Stimulated activated CD4-positive, alpha-beta T cell treated with anti-CD3 and anti-CD28 coated beads, Interleukin-1b, Interleukin-23, amount 100 ng/mL, for 48 hours (primary cell): ENCODE data around the gene ST3GAL2.

ENCODE experiments used
- DNase-seq: peaks from one replicate; pipeline ENCODE4 v3.0.0-alpha.2; 2020

ST3GAL2 gene

DNA sequence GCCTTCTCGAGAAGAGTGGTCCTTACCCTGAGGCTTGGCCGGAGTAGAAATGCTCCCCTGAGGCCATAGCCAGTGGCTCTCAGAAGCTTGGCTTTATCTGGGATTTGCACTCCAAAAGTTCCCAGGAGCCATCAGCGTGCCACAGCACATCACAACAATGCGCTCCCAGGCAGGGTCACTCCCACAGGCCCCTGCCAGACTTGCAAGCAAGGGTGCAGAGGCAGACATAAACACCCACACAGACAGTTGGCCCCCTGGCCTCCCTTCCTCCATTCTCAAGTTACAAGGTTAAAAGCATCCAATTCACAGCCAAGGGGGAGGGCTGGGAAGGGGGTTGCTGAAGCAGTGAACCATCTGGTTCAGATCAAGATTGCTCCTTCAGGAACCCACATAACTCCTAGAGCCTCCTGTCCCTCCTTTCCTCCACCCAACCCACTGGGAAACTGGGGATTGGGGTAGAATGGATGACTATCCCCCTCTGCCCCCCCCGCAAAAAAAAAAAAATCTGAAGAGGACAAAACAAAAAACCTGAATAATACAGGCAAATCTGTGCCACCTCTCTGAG, 1.8 kb downstream of the ST3GAL2 start:
- DNase-seq: no peak

DNA sequence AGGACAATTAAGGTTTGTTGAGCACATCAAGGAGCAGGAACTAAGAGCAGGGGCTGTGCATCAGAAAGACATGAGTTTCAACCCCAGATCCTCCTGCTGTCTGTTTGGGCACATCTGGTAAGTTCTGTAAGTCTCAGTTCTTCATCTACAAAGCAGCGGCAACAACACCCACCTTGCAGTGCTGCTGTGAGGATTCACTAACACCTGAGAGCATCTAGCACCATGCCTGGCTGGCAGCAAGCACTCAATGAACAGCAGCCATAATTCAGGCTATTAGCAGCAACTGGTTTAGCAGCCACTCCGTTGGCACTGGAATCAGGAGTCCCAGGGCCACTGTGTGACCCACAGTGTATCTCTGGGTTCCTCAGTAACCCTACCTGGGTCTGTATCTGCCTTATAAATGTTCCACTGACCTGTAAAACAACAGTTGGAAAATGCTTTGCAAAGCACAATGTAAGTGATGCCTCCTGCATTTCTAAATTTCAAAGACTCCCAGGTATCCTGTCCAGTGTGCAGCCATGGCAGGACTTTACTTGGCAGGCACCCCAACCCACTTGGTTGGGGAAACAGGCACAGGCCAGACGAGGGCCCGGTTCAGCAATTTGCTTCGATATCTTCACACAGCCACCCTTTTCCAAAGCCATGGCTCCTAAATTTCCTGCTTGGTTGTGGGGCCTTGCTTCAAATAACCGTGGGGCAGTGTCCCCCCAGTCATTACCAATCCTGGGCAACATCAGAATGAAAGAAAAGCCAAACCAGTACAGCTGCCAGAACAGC, 4.2 kb downstream of the ST3GAL2 start:
- DNase-seq: no peak

DNA sequence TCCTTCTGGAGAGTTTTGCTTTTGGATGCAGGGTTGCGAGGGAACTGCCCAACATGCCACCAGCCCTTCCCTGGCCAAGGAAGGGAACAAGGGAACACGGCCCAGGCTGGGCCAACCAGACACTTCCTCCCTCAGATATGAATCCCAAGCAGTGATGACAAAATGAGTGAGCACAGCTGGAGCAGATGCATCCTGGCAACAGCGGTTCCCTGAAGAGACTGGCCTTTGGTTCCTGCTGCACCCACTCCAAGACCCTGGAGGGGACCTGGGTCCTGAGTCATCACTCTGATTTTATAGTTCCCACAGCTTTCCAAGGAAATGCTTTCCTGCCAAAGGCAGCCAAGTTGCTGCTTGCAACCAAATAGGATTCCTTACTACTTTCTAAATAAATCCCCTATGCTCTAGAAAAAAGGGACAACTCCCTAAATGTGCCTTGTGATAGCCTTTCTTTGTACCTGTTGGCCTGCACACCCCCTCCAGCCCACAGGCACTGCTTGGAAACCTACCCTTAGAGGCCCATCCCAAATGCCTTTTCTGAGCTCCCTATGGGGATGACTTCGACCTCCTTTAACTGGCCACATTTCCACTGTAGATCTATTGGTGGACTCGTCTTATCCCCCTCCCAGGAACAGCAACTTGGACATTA, 5.3 kb downstream of the ST3GAL2 start:
- DNase-seq: no peak

DNA sequence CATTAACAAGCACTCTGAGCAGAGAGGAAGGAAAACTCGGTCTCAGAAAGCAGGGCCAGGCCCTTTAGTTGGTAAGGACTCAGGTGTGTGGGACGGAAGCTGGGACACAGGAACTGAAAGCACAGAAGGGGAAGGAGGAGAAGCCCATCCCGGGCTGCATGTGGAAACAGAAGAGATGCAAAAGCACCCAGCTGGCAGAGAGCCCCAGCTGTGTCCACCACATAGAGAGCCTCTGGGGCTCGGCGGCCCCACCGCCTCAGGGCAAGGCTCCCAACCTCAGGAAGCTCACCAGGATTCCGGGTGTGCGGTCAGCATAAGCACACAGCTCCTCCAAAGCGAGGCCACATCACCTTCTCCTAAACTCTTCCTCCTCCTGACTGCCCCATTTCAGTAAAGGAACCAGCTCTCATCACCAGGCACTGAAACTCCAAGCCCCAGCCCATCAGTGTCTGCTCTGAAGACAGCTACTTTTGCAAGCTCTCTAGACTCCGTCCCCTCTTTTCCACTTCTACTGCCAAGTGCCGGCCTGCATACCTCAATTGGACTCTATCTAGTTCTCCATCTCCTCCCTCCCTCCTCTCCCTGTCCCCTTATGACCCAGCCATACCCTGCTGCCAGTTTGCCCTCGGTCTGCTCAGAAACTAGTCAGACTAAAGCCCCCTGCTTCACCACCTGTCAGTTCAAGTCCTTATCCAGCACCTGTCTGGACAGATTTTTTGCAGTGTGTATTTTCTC, 6.0 kb downstream of the ST3GAL2 start:
- DNase-seq: no peak

DNA sequence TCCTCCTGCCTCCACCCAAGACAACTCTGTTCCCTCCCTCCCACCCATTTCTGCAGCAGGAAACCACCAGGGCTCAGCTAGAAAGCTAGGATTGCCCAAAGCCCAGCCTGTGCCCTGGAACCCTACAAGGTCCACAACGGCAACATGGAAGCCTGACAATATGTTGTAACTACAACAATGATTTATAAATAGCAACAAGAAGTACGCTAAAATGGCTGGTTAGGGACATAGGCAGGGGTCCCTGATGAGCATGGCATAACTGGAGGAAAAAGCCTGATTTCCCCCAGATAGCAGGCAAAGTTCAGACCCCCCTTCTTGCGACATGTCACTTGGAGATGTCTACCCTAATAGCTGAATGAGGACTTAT, 6.6 kb downstream of the ST3GAL2 start:
- no peak for DNase-seq

DNA sequence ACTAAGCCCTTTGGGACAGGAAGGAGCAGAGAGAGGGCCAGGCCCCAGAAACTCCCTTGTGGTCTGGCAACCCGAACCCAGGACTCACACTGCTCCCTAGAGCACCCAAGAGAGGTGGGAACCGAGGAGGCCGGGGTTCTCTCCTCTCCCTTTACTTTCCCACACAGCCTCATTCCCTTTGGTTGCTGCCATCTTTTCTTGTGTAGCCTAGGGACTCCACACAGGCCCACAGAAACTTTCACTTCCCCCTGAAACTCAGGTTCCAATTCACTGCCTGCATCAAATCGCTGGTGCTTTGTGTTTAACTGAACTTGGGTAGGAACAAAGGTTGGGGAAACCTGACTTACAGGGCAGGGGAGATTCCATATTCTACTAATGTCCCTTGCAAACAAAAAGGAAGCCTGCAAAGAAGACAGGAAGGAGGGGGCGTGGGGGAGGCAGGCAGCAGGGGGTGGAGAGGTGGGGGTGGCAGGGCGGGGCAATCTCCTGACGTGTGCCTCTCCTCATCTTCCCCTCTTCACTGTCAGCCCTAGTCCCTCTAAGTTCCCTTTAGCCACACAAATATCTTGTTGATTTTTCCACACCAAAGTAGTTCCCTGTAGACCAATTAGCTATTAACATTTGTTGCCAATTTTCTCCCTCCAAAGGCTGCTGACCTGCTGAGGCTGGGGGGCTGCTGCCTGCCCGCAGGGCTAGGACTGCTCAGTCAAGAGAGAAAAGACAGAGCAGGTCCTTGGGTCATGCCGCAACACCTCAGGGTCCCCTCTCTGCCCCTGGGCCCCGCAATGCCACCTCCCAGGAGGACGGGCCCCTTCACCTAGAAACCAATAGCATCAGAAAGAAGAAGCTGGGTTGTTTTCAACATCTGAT, 8.0 kb downstream of the ST3GAL2 start:
- DNase-seq: peak; percentile 33

DNA sequence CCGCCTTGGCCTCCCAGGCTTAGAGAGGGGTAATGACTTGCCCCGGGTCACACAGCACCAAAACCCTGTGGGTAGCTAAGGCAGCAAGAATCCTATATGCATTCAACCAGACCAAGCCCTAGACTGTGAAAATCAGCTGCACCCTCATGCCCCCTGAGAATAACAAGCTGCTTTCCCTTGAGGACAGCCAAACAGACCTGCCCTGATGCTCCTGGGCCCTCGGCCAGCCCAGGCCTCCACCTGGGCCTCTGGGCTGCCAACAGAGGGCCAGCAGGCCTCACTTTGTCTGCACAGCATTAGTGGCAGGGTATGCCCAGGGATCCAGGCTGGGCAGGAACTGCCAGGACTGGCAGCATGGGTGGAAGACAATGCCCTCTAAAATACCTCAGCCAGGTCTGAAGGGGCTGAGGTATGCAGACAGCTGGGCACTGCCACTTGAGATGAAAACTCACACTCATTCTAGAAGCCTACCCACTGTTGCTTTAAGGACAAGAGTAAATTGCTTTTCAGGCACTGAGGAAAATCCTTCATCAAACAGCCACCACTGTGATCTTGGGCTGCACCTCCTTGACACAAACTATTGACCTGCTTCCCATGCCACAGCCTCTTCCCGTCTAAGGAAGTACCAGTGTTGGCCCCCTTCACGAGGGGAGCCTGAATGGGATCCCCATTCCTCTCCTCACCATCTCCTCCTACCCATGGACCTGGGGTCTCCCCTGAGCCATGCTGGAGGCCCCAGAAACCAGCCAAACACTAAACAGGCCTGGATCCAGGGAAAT, 8.8 kb downstream of the ST3GAL2 start:
- no peak for DNase-seq

DNA sequence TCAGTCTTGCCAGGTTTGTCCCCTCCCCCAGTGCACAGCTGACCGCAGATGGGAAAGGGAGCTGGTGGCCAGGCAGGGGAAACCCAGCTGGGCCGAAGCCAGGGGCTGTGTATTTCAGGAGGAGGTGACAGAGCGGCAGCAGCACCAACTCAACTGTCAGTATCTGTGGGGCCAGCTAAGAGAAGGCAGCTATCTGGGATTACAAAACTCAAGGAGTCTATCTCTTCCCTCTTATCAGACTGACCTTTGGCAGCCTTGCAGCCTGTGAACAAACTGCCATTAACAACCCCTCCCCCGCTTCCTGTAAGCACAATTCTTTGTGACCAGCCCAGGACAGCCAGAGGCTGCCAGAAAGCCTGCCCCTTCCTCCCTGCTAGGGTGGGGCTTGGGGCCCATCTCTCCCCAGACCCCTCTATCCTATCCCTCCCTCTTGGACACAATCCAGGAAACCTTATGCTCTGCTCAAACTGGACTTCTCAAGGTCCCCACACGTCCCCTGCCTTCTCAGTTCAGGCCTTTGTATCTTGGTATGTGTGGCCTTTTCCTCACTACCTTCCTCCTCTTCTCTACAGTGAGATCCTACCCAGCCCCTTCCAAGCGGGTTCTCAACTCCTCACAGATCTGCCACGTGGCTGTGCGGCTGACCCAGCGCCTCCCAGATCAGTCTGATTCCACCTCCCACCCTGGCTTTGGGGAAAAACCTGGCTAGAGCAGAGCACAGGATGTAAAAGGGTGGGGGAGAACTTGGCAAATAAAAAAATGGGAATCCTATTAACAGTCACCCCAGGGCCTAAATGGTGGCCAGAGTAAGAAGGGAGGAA, 10.5 kb downstream of the ST3GAL2 start:
- peak; percentile 70 for DNase-seq

DNA sequence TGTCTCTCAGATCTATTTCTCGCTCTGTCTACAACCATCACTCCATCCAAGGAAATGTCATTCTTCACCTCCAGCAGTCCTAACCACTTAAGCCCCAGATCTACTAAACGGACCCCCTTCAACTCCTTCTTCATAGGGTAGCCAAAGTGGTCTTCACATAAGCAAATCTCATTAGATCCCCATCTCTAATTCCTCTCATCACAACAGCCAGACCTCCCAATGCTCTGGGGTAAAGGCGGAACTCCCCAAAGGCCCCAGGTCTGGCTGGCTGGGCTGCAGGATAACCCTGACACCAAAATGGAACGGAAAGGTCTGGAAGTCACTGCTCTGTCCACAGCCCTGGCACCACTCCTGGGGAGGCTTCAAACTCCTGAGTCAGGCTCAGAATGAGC, 11.1 kb downstream of the ST3GAL2 start:
- no peak for DNase-seq

DNA sequence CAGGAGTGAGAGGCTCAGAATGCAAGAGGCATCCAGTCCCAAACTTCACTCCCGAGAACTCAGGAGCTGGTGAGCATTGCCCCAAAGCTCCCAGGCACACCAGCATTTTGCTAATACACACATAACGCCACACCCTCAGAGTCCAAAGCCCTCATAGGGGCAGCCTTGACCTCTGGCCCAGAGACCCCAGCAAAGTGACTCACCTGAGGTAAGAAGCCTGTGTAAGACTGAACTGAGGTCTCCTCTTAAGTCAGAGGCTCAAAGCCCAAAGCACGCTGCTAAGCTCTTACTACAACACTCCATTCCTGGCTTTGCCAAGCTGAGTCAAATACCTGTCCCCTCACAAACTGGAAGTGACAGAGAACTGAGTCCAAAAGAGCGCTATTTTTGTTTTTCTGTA, 16.4 kb downstream of the ST3GAL2 start:
- no peak for DNase-seq

DNA sequence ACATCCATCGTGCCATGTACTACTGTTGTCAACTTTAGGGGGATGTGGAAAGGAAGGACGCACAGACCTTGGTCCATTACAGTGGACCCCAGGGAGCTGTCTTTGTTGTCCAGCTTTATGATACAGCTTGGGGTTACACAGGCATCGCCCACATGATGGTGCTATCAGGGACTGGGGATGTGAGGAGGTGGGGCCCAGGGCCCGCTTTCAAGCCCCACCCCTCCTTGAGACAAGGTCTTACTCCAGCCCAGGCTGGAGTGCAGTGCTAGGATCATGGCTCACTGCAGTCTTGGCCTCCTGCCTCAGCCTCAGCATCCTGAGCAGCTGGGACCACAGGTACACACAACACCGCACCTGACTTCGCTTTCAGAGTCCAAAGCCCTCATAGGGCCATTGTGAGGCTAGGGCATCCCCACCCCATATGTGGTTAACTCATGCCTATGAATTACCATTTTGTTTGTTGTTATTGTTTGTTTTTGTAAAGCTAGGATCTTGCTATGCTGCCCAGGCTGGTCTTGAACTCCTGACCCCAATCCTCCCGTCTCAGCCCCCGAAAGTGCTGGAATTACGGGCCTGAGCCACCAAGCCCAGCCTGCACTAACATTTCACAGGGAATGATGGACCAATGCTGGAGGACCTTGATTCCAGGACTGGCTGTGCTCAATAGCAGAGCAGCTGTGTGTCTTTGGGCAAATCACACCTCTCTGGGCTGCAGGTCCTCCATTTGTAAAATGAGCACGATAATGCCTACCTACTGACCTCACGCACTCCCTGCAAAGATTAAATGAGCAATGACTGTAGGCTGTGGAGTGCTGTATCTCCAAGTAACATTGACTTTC, 17.2 kb downstream of the ST3GAL2 start:
- no peak for DNase-seq

DNA sequence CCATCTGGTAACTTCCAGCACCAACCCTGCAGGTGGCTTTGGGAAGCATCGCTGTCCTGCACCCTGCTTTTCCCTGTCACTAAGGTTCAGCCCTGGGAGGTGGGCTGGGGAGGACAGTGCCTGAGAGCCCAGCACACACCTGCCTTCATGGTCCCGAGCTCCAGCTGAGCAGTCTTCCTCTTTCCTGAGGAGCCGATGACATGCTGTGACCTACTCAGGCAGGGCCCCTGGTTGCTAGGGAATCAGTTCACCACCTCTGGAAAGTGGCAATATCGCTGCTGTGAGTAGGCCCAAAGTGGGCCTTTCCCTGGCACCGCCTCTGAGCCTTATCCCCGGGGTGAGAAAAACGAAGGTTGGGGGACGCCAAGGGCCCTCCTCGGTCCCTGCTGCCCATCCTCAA, 17.9 kb downstream of the ST3GAL2 start:
- no peak for DNase-seq

DNA sequence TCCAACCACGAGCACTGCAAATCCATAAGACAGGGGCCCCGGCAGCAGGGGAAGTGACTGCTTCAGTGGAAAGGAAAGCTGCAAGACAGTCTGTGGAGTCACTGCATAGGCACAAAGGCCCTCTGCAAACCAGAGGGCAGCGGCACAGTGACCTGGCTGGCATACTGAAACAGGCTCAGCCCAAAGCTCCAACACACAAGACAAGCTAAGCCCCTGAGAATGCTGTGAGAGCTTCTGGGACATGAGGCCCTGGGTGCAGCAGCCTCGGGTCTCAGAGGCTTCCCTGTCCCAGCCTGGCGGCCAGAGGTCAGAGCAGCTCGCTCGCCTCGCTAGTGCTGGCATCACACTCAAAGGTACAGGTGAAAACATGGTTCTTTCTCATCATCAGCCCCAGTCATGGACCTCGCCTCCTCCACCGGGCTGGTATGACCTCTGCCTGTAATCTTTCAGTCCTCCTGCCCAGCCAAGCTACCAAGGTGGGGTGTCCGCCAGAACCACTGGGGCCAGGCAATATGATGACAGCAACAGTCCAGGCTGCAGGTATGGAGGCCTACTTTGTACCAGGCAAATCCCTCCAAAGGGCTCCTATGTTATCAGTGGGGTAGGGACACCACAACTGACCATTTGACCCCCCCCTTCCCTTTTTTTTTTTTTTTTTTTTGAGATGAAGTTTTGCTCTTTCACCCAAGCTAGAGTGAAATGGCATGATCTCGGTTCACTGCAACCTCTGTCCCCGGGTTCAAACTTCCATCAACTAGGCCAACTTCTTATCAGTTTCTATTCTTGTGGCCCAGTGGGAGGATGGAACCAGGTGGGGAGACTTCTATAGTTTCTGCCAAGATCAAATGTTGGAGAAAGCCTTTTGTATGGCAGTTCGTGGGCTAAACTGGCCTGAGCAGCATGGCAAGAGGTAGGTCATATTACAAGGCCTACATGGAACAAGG, 19.2 kb downstream of the ST3GAL2 start:
- no peak for DNase-seq

DNA sequence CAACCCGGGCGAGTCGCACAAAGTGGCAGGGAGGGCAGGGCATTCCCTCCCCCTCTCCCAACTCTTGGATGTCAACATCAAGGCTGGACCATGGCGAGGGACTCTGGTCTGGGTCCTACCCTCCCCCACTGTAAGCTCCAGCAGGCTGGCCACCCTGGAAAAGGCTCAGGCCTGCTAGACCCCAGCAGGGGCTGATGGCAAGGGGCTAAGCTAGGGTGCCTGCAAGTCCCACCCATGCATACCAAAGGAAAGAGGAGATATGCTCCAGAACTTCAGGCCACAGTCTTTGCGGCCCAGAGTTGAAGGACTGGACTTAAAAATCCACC, 19.9 kb downstream of the ST3GAL2 start:
- no peak for DNase-seq

DNA sequence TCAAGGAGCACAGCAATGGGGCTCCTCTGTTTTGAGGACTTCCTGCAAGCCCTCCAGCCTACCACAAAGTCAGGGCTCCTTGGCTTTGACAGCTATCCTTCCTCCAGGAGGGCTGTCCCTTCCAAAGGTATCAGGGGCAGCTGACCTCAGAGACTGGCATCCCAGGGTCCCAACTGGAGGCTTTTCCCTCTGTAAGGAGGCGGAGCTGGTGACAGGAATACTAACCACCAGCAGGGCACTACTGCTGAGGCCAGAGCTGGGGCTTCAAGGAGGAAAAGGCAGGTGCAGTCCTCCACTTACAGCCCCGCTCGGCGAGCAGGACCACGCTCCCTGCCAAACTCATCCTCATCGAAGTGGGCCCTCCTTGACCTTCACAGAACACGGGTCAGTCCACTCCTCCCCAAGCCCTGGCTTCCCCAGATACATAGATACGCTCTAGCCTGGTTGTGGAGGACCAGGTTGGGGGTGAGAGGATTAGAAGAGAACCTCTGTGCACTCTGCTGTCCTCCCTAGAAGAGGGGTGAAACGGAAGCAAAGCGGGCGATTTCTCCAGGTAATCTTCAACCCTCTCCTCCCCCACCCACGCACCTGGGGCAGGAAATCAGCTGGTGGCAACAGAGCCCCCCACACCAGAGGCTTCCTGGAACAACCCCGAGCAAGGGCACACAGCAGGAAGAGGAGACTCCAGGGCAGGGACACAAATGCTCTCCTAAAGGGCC, 20.5 kb downstream of the ST3GAL2 start:
- DNase-seq: no peak

DNA sequence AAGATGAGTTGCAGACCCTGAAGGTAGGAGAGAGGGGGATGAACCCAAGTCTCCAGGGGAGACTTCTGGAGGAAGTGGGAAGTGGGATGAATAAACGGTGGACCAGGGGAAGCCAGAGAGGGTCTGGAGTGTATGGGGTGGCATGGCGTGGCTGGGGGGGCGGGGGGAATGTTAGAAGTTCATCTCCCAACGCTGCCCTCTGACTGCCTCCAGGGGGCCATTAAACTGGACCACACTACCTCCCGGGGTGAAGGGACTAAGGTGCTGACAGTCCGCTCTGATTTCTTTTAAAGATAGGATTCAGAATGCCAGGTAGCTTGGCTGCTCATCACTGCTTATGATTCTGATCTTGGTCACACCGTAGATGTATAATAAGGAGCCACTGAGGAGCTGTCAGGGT, 21.2 kb downstream of the ST3GAL2 start:
- DNase-seq: no peak

DNA sequence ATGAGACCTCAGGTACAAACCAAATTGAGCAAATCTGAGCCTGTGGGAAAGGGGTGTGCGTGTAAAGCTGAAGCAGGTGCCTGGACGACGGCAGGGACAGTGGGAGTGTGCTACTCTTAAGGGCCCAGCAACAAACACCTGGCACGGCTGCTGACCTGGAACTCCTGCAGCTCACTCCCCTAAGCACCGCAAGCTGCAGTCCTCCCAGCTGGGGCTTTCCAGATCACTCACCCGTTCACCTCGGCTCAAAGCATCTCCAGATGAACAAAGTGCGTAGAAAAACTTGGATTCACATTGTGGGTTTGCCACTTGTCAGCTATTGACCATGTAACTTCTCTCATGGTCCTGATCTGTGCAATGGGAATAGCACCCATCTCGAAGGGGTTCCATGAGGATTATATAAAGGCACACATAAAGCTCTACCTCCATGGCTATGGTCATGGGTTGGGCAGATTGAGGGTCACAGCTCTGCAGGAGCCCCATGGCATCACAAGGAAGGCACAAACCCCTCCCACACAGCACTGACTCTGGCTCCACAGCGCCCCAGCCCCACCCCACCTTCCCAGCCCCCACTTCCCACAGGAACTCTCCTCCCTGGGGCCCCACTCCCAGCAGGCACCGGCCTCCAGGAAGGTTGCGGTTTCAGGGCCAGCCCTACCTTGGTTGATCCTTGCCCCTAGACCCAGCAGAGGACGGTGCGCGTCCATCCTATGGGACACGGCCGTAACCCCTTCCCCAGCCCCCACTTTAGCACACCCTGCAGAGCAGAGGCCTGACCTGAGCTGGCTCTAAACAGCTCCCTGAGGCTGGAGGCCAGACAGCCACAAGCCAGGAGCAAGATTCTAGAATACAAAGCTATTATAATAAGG, 21.9 kb downstream of the ST3GAL2 start:
- no peak for DNase-seq
